Measurements from ENCODE around the gene LATS1. TPM values are rescaled to one million over a fixed set of nuclear protein-coding genes. Genes with fewer than 3 reads are reported as not detected.
A peak's percentile ranks its signal among the peaks of the same experiment; 100 is the strongest.
"Not testable (repeated sequence)": the region's sequence is repeated elsewhere in the genome, so short reads cannot be mapped to it uniquely, and the experiment has no call there.

LATS1 gene
- total and polyA plus RNA-seq, 4 donors = 2.7 to 9.2 (median 5.5) TPM

DNA sequence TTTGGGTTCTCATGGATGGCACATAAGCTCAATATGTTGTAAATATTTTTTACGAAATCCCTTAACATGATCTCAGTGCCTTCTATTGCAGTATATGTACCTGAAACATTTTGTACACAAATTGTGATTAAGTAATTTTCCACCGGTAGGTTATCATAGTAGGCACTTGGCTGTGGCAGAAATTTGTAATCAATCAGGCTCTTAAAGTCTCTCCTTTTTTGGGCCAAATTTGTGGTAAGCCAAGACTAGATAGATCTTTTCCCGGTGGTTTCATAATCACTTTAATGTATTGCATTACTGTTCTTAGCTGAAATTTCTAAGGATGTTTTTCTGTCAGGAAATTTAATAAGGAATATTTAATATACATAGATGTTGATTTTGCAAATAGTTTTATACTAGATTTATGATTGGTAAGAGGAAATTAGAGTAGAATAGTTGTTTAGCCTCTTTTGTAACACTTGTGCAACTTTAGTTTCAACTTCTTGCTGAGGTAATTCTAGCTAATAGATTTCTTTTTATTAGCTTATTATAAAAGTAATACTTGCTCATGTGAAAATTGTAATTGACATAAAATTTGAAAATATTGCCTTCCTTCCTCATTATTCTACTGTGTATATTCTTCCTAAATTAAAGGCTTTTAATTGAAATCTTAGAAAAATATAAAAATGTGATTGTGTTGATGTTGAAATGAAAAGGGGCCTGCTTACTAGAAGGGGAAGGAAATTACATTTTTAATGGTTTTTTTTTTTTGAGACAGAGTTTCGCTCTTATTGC is 34.9 kb upstream of the LATS1 start:
- no peak for TF ChIP-seq FOXA1 (IDR thresholded peaks at IDR 0.05)
- TF ChIP-seq, protein P1, sequence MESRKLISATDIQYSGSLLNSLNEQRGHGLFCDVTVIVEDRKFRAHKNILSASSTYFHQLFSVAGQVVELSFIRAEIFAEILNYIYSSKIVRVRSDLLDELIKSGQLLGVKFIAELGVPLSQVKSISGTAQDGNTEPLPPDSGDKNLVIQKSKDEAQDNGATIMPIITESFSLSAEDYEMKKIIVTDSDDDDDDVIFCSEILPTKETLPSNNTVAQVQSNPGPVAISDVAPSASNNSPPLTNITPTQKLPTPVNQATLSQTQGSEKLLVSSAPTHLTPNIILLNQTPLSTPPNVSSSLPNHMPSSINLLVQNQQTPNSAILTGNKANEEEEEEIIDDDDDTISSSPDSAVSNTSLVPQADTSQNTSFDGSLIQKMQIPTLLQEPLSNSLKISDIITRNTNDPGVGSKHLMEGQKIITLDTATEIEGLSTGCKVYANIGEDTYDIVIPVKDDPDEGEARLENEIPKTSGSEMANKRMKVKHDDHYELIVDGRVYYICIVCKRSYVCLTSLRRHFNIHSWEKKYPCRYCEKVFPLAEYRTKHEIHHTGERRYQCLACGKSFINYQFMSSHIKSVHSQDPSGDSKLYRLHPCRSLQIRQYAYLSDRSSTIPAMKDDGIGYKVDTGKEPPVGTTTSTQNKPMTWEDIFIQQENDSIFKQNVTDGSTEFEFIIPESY (IDR thresholded peaks at IDR 0.05) = peak; percentile 87
- TF ChIP-seq, protein P2, sequence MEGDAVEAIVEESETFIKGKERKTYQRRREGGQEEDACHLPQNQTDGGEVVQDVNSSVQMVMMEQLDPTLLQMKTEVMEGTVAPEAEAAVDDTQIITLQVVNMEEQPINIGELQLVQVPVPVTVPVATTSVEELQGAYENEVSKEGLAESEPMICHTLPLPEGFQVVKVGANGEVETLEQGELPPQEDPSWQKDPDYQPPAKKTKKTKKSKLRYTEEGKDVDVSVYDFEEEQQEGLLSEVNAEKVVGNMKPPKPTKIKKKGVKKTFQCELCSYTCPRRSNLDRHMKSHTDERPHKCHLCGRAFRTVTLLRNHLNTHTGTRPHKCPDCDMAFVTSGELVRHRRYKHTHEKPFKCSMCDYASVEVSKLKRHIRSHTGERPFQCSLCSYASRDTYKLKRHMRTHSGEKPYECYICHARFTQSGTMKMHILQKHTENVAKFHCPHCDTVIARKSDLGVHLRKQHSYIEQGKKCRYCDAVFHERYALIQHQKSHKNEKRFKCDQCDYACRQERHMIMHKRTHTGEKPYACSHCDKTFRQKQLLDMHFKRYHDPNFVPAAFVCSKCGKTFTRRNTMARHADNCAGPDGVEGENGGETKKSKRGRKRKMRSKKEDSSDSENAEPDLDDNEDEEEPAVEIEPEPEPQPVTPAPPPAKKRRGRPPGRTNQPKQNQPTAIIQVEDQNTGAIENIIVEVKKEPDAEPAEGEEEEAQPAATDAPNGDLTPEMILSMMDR (IDR thresholded peaks at IDR 0.05; ENCODE audit: low read depth, low read length, missing input control) = no peak
- TF ChIP-seq FOXA2 (IDR thresholded peaks at IDR 0.05) = peak; percentile 55
- TF ChIP-seq, protein P3, sequence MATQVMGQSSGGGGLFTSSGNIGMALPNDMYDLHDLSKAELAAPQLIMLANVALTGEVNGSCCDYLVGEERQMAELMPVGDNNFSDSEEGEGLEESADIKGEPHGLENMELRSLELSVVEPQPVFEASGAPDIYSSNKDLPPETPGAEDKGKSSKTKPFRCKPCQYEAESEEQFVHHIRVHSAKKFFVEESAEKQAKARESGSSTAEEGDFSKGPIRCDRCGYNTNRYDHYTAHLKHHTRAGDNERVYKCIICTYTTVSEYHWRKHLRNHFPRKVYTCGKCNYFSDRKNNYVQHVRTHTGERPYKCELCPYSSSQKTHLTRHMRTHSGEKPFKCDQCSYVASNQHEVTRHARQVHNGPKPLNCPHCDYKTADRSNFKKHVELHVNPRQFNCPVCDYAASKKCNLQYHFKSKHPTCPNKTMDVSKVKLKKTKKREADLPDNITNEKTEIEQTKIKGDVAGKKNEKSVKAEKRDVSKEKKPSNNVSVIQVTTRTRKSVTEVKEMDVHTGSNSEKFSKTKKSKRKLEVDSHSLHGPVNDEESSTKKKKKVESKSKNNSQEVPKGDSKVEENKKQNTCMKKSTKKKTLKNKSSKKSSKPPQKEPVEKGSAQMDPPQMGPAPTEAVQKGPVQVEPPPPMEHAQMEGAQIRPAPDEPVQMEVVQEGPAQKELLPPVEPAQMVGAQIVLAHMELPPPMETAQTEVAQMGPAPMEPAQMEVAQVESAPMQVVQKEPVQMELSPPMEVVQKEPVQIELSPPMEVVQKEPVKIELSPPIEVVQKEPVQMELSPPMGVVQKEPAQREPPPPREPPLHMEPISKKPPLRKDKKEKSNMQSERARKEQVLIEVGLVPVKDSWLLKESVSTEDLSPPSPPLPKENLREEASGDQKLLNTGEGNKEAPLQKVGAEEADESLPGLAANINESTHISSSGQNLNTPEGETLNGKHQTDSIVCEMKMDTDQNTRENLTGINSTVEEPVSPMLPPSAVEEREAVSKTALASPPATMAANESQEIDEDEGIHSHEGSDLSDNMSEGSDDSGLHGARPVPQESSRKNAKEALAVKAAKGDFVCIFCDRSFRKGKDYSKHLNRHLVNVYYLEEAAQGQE (IDR thresholded peaks at IDR 0.05) = peak; percentile 57
- peak; percentile 60 to 78 for TF ChIP-seq RXRA (IDR thresholded peaks at IDR 0.05)
- peak; percentile 10 to 18 for TF ChIP-seq RAD21 (IDR thresholded peaks at IDR 0.05)
- peak; percentile 16 for TF ChIP-seq HNF4G (IDR thresholded peaks at IDR 0.05)
- TF ChIP-seq, protein P4, sequence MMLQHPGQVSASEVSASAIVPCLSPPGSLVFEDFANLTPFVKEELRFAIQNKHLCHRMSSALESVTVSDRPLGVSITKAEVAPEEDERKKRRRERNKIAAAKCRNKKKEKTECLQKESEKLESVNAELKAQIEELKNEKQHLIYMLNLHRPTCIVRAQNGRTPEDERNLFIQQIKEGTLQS (IDR thresholded peaks at IDR 0.05) = peak; percentile 69
- TF ChIP-seq, protein P5, sequence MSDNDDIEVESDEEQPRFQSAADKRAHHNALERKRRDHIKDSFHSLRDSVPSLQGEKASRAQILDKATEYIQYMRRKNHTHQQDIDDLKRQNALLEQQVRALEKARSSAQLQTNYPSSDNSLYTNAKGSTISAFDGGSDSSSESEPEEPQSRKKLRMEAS (IDR thresholded peaks at IDR 0.05) = peak; percentile 53
- peak; percentile 73 to 75 for TF ChIP-seq EGR1 (IDR thresholded peaks at IDR 0.05; ENCODE audit: low read depth in 2 of 2)
- TF ChIP-seq GABPA (IDR thresholded peaks at IDR 0.05 in 1 of 2, conservative IDR thresholded peaks at IDR 0.05 in 1 of 2) = peak in 1 of 2 donors; percentile 40
- TF ChIP-seq HNF4A (conservative IDR thresholded peaks at IDR 0.05) = peak; percentile 65 to 68
- TF ChIP-seq JUND (IDR thresholded peaks at IDR 0.05) = peak; percentile 88 to 91
- peak; percentile 81 for TF ChIP-seq SP1 (IDR thresholded peaks at IDR 0.05)
- TF ChIP-seq NR2F2 (IDR thresholded peaks at IDR 0.05) = no peak
- TF ChIP-seq YY1 (IDR thresholded peaks at IDR 0.05) = peak; percentile 59
- no peak for TF ChIP-seq TAF1 (conservative IDR thresholded peaks at IDR 0.05)
- 42% methylated on average over 4 of the region's 4 CpGs for WGBS
- no peaks in the 10 kb centered on the region for H3K36me3 ChIP-seq (ENCODE audit: control insufficient read depth in 4 of 4, insufficient read depth in 3 of 4, low read depth in 1 of 4, low read length in 3 of 4)

DNA sequence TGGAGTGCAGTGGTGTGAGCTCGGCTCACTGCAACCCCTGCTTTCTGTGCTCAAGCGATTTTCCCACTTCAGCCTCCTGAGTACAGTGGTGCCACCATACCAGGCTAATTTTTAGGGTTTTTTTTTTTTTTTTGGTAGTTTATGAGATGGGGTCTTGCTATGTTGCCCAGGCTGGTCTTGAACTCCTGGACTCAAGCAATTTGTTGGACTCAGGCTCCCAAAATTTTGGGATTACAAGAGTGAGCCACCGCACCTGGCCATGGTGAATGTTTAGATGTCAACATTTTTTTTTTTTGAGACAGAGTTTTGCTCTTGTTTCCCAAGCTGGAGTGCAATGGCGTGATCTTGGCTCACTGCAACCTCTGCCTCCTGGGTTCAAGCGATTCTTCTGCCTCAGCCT is 34.0 kb upstream of the LATS1 start:
- H3K36me3 ChIP-seq (ENCODE audit: control insufficient read depth in 4 of 4, insufficient read depth in 3 of 4, low read depth in 1 of 4, low read length in 3 of 4); H3K9me3 ChIP-seq (ENCODE audit: control insufficient read depth in 4 of 4, low read length in 3 of 4); DNase-seq (ENCODE audit: low spot score); H3K27me3 ChIP-seq (ENCODE audit: control insufficient read depth in 4 of 4, insufficient read depth in 4 of 4, low read length in 3 of 4); H3K9ac ChIP-seq (ENCODE audit: low read depth in 1 of 2, low read length in 2 of 2); H3K4me3 ChIP-seq (ENCODE audit: low read depth in 1 of 3, low read length in 3 of 3): not testable (repeated sequence)
- Histone ChIP-seq H3K4me1 (ENCODE audit: control insufficient read depth in 4 of 4, insufficient read depth in 4 of 4, low read length in 3 of 4) (peaks cover 7 to 26% (median 20%) of the 10 kb centered on the region in 4 donors), H3K27ac (ENCODE audit: low read depth in 1 of 2, low read length in 2 of 2) (peak overlapping the region; percentile 85 to 94)
- 98% methylated on average over 5 of the region's 5 CpGs for WGBS

More for the DNA sequence above, 34.9 kb upstream of the LATS1 start:
- Histone ChIP-seq H3K4me1 (ENCODE audit: control insufficient read depth in 4 of 4, insufficient read depth in 4 of 4, low read length in 3 of 4) (peaks cover 7 to 26% (median 19%) of the 10 kb centered on the region in 4 donors), H3K27me3 (ENCODE audit: control insufficient read depth in 4 of 4, insufficient read depth in 4 of 4, low read length in 3 of 4) (no peaks in the 10 kb centered on the region), H3K9me3 (ENCODE audit: control insufficient read depth in 4 of 4, low read length in 3 of 4) (no peaks in the 10 kb centered on the region), H3K27ac (ENCODE audit: low read depth in 1 of 2, low read length in 2 of 2) (peak overlapping the region; percentile 85 to 94), H3K4me3 (ENCODE audit: low read depth in 1 of 3, low read length in 3 of 3) (no peak overlapping the region), H3K9ac (ENCODE audit: low read depth in 1 of 2, low read length in 2 of 2) (peak overlapping the region in 1 of 2 donors; percentile 31)
- DNase-seq (ENCODE audit: low spot score) = no peak
